Motor neuron (in vitro differentiated cells): ENCODE data around the gene GPRC5A. TPM values are rescaled to one million over a fixed set of nuclear protein-coding genes. Genes with fewer than 3 reads are reported as not detected.

ENCODE experiments used
- ATAC-seq, 8 experiments: fragments of 200-7000 bp; cut with Tn5 transposase; replicated peaks in 6 of 8; 2 replicates each; pipeline ENCODE4 v1.8.0; 2021; ENCODE audit warnings: mild to moderate bottlenecking in 8 of 8, moderate library complexity in 8 of 8
- H3K27ac ChIP-seq, 2 donors: fragments of 250-450 bp; sonication (Bioruptor Pico); 2 replicates each; pipeline ENCODE4 v1.9.0; 2021; ENCODE audit warnings: antibody characterized with exemption in 2 of 2, mild to moderate bottlenecking in 2 of 2, moderate library complexity in 1 of 2
- H3K4me1 ChIP-seq, 2 donors: fragments of 250-450 bp; sonication (Bioruptor Pico); replicated peaks in 1 of 2; 2 replicates each; pipeline ENCODE4 v1.6.1; 2021; ENCODE audit warnings: antibody characterized with exemption in 2 of 2, mild to moderate bottlenecking in 2 of 2, moderate library complexity in 1 of 2
- H3K4me3 ChIP-seq, 5 donors: fragments of 250-450 bp; sonication (Bioruptor Pico); 2 replicates each; pipeline ENCODE4 v1.9.0; 2021; ENCODE audit warnings: antibody characterized with exemption in 5 of 5, mild to moderate bottlenecking in 5 of 5, moderate library complexity in 4 of 5
- WGBS, 10 experiments: fragments of 450-650 bp; shearing (Covaris generic); methylation state at CpG; one replicate each; pipeline ENCODE4 v1.0.0; 2022; 5-methylcytosine and 5-hydroxymethylcytosine counted together
- in situ Hi-C, 9 experiments: fragments of 400-800 bp; cut with MboI; loops; one replicate each; pipeline ENCODE4 v1.15.0; 2021; ENCODE audit warnings: low sequenced_read_pairs in 9 of 9, low pct_unique_long_range_greater_than_20kb in 2 of 9; ENCODE audit not compliant: unreplicated experiment in 9 of 9
- total RNA-seq, 8 experiments: library from RNA; unstranded; fragments of 300-600 nt; gene quantifications; 2 replicates each; pipeline versions ENCODE4 v1.2.3 to v1.2.4, GENCODE V29; 2022

GPRC5A gene
- total RNA-seq, 8 experiments from 2014 or later = 0.21 to 72.8 (median 3.4) TPM

DNA sequence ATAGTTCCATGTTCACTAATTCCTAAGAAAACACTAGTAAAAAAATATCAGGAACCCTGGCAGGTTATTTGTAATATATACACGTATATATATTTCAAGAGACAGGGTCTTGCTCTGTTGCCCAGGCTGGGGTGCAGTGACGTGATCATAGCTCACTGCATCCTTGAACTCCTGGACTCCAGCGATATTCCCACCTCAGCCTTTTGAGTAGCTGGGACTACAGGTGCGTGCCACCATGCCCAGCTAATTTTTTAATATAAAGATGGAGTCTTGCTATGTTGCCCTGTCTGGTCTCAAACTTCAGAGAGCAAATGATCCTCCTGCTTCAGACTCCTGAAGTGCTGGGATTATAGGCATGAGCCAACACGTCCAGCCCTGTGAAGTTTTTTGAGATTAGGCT lies 16.2 kb downstream of the GPRC5A start:
- no peak overlapping the region for H3K27ac ChIP-seq
- in situ Hi-C loops = loop anchor here in 4 of 9 experiments (10.0 to 25.0 kb wide), 2 partner anchors 73 to 305 kb away; no protein-coding TSS in a partner anchor
- no peaks in the 10 kb centered on the region for H3K4me1 ChIP-seq
- H3K4me3 ChIP-seq = no peak overlapping the region
- 78 to 100% (median 91%) methylated on average over 1 to 5 of the region's 5 CpGs; no CpG with 5 or more reads in 2 of the 10 experiments for WGBS, 10 experiments
- no peak for ATAC-seq

DNA sequence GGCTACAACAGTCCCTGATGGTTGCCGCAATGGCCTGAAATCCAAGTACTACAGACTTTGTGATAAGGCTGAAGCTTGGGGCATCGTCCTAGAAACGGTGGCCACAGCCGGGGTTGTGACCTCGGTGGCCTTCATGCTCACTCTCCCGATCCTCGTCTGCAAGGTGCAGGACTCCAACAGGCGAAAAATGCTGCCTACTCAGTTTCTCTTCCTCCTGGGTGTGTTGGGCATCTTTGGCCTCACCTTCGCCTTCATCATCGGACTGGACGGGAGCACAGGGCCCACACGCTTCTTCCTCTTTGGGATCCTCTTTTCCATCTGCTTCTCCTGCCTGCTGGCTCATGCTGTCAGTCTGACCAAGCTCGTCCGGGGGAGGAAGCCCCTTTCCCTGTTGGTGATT lies 16.9 kb downstream of the GPRC5A start:
- in situ Hi-C loops = loop anchor here in 4 of 9 experiments (10.0 to 25.0 kb wide), 2 partner anchors 73 to 304 kb away; no protein-coding TSS in a partner anchor
- 80 to 100% (median 88%) methylated on average over 1 to 14 of the region's 14 CpGs; no CpG with 5 or more reads in 5 of the 10 experiments for WGBS, 10 experiments
- no peak for ATAC-seq

GRCh38 chr12:12908711-12909110 lies 17.3 kb downstream of the GPRC5A start:
- in situ Hi-C loops = loop anchor here in 4 of 9 experiments (10.0 to 25.0 kb wide), 2 partner anchors 74 to 304 kb away; no protein-coding TSS in a partner anchor
- whole genome bisulfite sequencing, 10 experiments = 82 to 100% (median 93%) methylated on average over 1 to 6 of the region's 12 CpGs; no CpG with 5 or more reads in 2 of the 10 experiments
- no peak overlapping the region for H3K4me3 ChIP-seq
- H3K27ac ChIP-seq = no peak overlapping the region
- ATAC-seq = no peak
- H3K4me1 ChIP-seq = no peaks in the 10 kb centered on the region

More for the DNA sequence above, 16.9 kb downstream of the GPRC5A start:
- H3K4me1 ChIP-seq = no peaks in the 10 kb centered on the region
- H3K4me3 ChIP-seq = no peak overlapping the region
- no peak overlapping the region for H3K27ac ChIP-seq

GRCh38 chr12:12909228-12909994 lies 18.0 kb downstream of the GPRC5A start:
- Histone ChIP-seq H3K4me3 (no peak overlapping the region), H3K4me1 (no peaks in the 10 kb centered on the region), H3K27ac (no peak overlapping the region)
- no peak for ATAC-seq
- in situ Hi-C loops = loop anchor here in 4 of 9 experiments (10.0 to 25.0 kb wide), 2 partner anchors 75 to 303 kb away; no protein-coding TSS in a partner anchor
- 40 to 95% (median 67%) methylated on average over 1 to 4 of the region's 4 CpGs; no CpG with 5 or more reads in 2 of the 10 experiments for WGBS, 10 experiments

DNA sequence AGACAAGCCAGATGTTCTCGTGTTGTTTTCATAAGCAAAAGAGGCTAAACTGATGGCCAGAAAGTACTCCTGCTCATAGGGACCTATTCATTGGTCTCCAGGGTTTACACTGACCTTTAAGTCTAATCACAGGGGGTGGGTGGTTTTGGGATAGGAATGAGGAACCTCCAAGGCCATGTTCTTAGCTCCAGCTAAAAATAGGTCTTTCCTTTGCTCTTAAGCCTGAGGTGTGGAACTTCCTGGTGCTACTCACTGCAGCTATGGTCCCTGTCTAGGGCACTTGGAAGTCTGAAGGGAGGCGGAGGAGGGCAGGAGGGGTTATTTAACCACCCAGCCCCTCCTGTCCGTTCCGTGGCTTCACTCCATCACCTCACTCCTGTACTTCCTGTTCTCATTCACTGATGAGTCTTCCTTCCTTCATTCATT lies 18.6 kb downstream of the GPRC5A start:
- no peak for ATAC-seq
- no peaks in the 10 kb centered on the region for H3K4me1 ChIP-seq
- in situ Hi-C loops = loop anchor here in 7 of 9 experiments (10.0 to 25.0 kb wide), 4 partner anchors 75 to 305 kb away; no protein-coding TSS in a partner anchor
- 50 to 93% (median 77%) methylated on average over 1 to 4 of the region's 4 CpGs; no CpG with 5 or more reads in 3 of the 10 experiments for WGBS, 10 experiments
- no peak overlapping the region for H3K4me3 ChIP-seq
- H3K27ac ChIP-seq = no peak overlapping the region

DNA sequence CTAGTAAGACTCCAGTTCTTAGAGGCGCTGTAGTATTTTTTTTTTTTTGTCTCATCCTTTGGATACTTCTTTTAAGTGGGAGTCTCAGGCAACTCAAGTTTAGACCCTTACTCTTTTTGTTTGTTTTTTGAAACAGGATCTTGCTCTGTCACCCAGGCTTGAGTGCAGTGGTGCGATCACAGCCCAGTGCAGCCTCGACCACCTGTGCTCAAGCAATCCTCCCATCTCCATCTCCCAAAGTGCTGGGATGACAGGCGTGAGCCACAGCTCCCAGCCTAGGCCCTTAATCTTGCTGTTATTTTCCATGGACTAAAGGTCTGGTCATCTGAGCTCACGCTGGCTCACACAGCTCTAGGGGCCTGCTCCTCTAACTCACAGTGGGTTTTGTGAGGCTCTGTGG lies 21.3 kb downstream of the GPRC5A start:
- H3K27ac ChIP-seq = no peak overlapping the region
- H3K4me1 ChIP-seq = peaks cover 7 to 10% of the 10 kb centered on the region in 2 donors
- H3K4me3 ChIP-seq = no peak overlapping the region
- in situ Hi-C loops = loop anchor here in 7 of 9 experiments (10.0 to 25.0 kb wide), 3 partner anchors 72 to 302 kb away; no protein-coding TSS in a partner anchor
- ATAC-seq = no peak
- WGBS, 10 experiments = 63 to 100% (median 100%) methylated on average over 1 to 3 of the region's 5 CpGs; no CpG with 5 or more reads in 3 of the 10 experiments

DNA sequence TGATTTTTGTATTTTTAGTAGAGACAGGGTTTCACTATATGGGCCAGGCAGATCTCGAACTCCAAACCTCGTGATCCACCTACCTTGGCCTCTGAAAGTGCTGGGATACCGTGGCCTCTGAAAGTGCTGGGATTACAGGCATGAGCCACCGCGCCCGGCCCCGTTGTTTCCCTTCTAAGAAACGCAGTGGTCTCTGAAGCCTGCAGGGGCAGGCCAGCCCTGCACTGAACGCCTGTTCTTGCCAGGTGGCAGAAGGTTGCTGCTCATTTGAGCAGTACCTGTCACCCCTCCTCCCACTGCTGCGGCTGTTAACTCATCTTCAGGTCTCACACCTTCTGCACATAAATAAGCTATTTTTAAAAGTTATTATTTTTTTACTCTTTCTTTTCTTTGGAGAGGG lies 24.3 kb downstream of the GPRC5A start:
- Histone ChIP-seq H3K4me1 (peaks cover 7 to 10% of the 10 kb centered on the region in 2 donors), H3K27ac (no peak overlapping the region), H3K4me3 (no peak overlapping the region)
- 67 to 90% (median 82%) methylated on average over 1 to 8 of the region's 10 CpGs; no CpG with 5 or more reads in 4 of the 10 experiments for WGBS, 10 experiments
- ATAC-seq = peak in 2 of 8 experiments; percentile 4 to 15
- in situ Hi-C loops = loop anchor here in 7 of 9 experiments (10.0 to 25.0 kb wide), 3 partner anchors 69 to 299 kb away; no protein-coding TSS in a partner anchor

DNA sequence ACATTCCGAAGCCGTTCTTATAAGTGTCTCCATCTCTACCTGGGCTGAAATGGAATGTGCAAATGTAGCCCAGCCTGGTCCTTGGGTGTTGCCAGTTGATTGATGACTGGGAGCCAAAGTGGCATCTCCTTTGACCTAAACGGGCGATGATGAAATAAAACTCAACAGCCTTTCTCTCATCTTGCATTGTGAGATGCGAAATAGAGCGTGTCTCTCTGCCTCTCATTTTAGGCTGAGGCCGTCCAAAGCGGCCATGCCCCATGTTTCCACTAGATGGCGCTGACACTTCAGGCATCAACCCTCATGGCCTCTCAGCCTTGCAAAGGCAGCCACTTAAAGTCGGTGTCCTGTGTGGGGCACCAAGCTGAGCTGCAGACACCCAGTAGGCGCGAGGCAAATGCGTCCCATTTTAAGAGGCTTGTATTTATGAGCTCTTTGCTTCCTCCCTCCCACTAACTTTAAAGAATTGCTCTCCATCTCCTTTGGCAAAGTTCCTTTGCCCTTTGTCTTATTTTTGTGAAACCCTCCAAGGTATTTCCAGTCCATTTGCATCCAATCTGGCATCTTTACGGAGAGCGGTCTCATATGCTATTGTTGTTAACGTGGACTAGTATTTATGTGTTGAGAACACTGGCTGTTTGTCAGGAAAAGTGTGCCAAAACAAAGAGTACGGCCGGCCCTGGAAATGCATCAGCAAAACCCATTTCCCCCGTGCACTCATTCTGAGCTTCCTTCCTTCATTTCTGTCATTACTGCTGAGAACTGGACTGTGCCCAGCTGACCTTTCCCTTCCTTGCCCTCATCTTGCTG lies 25.0 kb downstream of the GPRC5A start:
- Histone ChIP-seq H3K27ac (no peak overlapping the region), H3K4me3 (no peak overlapping the region), H3K4me1 (peaks cover 7 to 12% of the 10 kb centered on the region in 2 donors)
- in situ Hi-C loops = loop anchor here in 7 of 9 experiments (10.0 to 25.0 kb wide), 3 partner anchors 68 to 298 kb away; no protein-coding TSS in a partner anchor
- peak; percentile 56 to 99 (median 98) for ATAC-seq
- WGBS, 10 experiments = 0 to 62% (median 27%) methylated on average over 2 to 14 of the region's 19 CpGs; no CpG with 5 or more reads in 2 of the 10 experiments

GRCh38 chr12:12917517-12917916 lies 26.2 kb downstream of the GPRC5A start:
- Histone ChIP-seq H3K4me3 (no peak overlapping the region), H3K27ac (no peak overlapping the region), H3K4me1 (peaks cover 7 to 21% of the 10 kb centered on the region in 2 donors)
- in situ Hi-C loops = loop anchor here in 7 of 9 experiments (10.0 to 25.0 kb wide), 3 partner anchors 67 to 297 kb away; no protein-coding TSS in a partner anchor
- 83 to 100% (median 100%) methylated on average over 1 to 2 of the region's 2 CpGs; no CpG with 5 or more reads in 2 of the 10 experiments for WGBS, 10 experiments
- no peak for ATAC-seq

GRCh38 chr12:12918781-12919389 lies 27.5 kb downstream of the GPRC5A start:
- WGBS, 10 experiments = 50 to 100% (median 96%) methylated on average over 1 to 6 of the region's 6 CpGs
- no peak for ATAC-seq
- Histone ChIP-seq H3K4me1 (peaks cover 7 to 21% of the 10 kb centered on the region in 2 donors), H3K4me3 (no peak overlapping the region), H3K27ac (no peak overlapping the region)
- in situ Hi-C loops = loop anchor here in 7 of 9 experiments (10.0 to 25.0 kb wide), 3 partner anchors 66 to 296 kb away; no protein-coding TSS in a partner anchor

GRCh38 chr12:12919666-12920435 lies 28.5 kb downstream of the GPRC5A start:
- in situ Hi-C loops = loop anchor here in 7 of 9 experiments (10.0 to 25.0 kb wide), 3 partner anchors 65 to 295 kb away; no protein-coding TSS in a partner anchor
- no peak for ATAC-seq
- no peak overlapping the region for H3K27ac ChIP-seq
- H3K4me1 ChIP-seq = peaks cover 7 to 21% of the 10 kb centered on the region in 2 donors
- H3K4me3 ChIP-seq = no peak overlapping the region
- WGBS, 10 experiments = 40 to 100% (median 81%) methylated on average over 2 to 4 of the region's 5 CpGs; no CpG with 5 or more reads in 1 of the 10 experiments
